A673 (cell line): ENCODE data around the gene PLA2G4A.

Experiments used
- EZH2 ChIP-seq: fragments of 200-600 bp; sonication (generic); IDR thresholded peaks from 2 replicates; pipeline ENCODE4 v1.6.1; 2017; ENCODE audit warnings: borderline replicate concordance, low read depth, mild to moderate bottlenecking, mixed read lengths, antibody characterized with exemption, low read length; ENCODE audit not compliant: poor library complexity, severe bottlenecking
- TF ChIP-seq, protein P1 (sequence below): fragments of 300-800, 200-600 bp; sonication (generic); conservative IDR thresholded peaks from 2 replicates; pipeline ENCODE4 v1.5.1; 2017; ENCODE audit warnings: low read depth, mild to moderate bottlenecking, antibody characterized with exemption, low read length, moderate library complexity, mixed read lengths

DNA sequence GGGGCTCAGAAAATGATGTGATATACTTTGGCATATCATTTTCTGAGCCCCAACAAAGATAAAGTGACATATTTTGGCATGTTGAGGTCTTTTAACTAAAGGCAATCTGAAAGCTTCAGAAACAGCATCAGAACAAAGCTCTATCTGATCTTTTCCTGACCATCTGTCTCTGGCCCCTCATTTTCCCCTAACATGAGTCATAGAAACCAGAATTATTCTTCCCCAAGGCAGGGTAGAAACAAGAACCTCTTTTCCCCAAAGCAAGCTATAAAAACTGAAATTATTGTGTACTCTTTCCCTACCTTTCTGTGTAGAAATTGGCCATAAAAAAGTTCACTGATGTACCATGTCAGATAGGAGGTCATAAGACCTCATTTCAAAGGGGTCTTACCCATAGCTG lies 48.7 kb upstream of the PLA2G4A start:
- no peak for TF ChIP-seq EZH2
- TF ChIP-seq, protein P1, sequence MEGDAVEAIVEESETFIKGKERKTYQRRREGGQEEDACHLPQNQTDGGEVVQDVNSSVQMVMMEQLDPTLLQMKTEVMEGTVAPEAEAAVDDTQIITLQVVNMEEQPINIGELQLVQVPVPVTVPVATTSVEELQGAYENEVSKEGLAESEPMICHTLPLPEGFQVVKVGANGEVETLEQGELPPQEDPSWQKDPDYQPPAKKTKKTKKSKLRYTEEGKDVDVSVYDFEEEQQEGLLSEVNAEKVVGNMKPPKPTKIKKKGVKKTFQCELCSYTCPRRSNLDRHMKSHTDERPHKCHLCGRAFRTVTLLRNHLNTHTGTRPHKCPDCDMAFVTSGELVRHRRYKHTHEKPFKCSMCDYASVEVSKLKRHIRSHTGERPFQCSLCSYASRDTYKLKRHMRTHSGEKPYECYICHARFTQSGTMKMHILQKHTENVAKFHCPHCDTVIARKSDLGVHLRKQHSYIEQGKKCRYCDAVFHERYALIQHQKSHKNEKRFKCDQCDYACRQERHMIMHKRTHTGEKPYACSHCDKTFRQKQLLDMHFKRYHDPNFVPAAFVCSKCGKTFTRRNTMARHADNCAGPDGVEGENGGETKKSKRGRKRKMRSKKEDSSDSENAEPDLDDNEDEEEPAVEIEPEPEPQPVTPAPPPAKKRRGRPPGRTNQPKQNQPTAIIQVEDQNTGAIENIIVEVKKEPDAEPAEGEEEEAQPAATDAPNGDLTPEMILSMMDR, result no peak
